A673 (cell line): Measurements from ENCODE around the gene TDRD3. TPM values are rescaled to one million over a fixed set of nuclear protein-coding genes. Genes with fewer than 3 reads are reported as not detected.

Experiments used
- BruUV-seq: library from RNA; stranded (reverse); fragments of 400-500 nt; replicated peaks from 2 replicates; lab custom pipeline; 2021; lab: Mats Ljungman, UMichigan
- CTCF ChIA-PET: fragments of 300-600 bp; sonication (Branson Sonifier 250); formaldehyde crosslinking; loops from one replicate; lab custom pipeline; 2022; ENCODE audit warnings: antibody characterized with exemption; lab: Charles Lee
- POLR2A ChIA-PET: fragments of 300-600 bp; sonication (Branson Sonifier 250); formaldehyde crosslinking; loops from one replicate; lab custom pipeline; 2022; ENCODE audit warnings: antibody characterized with exemption; ENCODE audit not compliant: low non-redundant PET; lab: Charles Lee
- DNase-seq: peaks from one replicate; pipeline ENCODE4 v3.0.0-alpha.2; 2015; ENCODE audit warnings: low spot score
- H3K27ac ChIP-seq: fragments of 200-600 bp; sonication (generic); 2 replicates; pipeline ENCODE4 v1.5.1; 2016; ENCODE audit warnings: mixed run types, low read depth, mild to moderate bottlenecking, mixed read lengths, antibody characterized with exemption, low read length; ENCODE audit not compliant: poor library complexity, severe bottlenecking
- H3K27me3 ChIP-seq: fragments of 200-600 bp; sonication (generic); replicated peaks from 2 replicates; pipeline ENCODE4 v1.6.1; 2017; ENCODE audit warnings: mixed run types, low read depth, mild to moderate bottlenecking, mixed read lengths, antibody characterized with exemption, low read length; ENCODE audit not compliant: insufficient read depth, poor library complexity
- H3K36me3 ChIP-seq: fragments of 200-600 bp; sonication (generic); 2 replicates; pipeline ENCODE4 v1.6.1; 2016; ENCODE audit warnings: mixed run types, mild to moderate bottlenecking, mixed read lengths, antibody characterized with exemption, low read length; ENCODE audit not compliant: insufficient read depth, poor library complexity, severe bottlenecking
- H3K4me1 ChIP-seq: fragments of 200-600 bp; sonication (generic); 2 replicates; pipeline ENCODE4 v1.6.1; 2017; ENCODE audit warnings: mixed run types, mild to moderate bottlenecking, mixed read lengths, antibody characterized with exemption, low read length; ENCODE audit not compliant: insufficient read depth, poor library complexity, severe bottlenecking
- H3K4me3 ChIP-seq: fragments of 200-600 bp; sonication (generic); 2 replicates; pipeline ENCODE4 v1.5.1; 2016; ENCODE audit warnings: low read depth, mixed run types, mild to moderate bottlenecking, mixed read lengths, low read length; ENCODE audit not compliant: poor library complexity, severe bottlenecking
- H3K9me3 ChIP-seq: fragments of 200-600 bp; sonication (generic); 2 replicates; pipeline ENCODE4 v1.6.1; 2016; ENCODE audit warnings: mixed run types, low read depth, mild to moderate bottlenecking, mixed read lengths, antibody characterized with exemption, low read length; ENCODE audit not compliant: poor library complexity, severe bottlenecking
- EZH2 ChIP-seq: fragments of 200-600 bp; sonication (generic); IDR thresholded peaks from 2 replicates; pipeline ENCODE4 v1.6.1; 2017; ENCODE audit warnings: borderline replicate concordance, low read depth, mild to moderate bottlenecking, mixed read lengths, antibody characterized with exemption, low read length; ENCODE audit not compliant: poor library complexity, severe bottlenecking
- intact Hi-C: fragments of 100-400 bp; cut with micrococcal nuclease; formaldehyde crosslinking; loops from one replicate; pipeline ENCODE4 v1.10.0; 2022; ENCODE audit not compliant: unreplicated experiment
- total RNA-seq: library from RNA; stranded (reverse); gene quantifications from 2 replicates; pipeline ENCODE4 v1.2.3, GENCODE V29; 2021
- TF ChIP-seq, protein P1 (sequence below): fragments of 300-800, 200-600 bp; sonication (generic); conservative IDR thresholded peaks from 2 replicates; pipeline ENCODE4 v1.5.1; 2017; ENCODE audit warnings: low read depth, mild to moderate bottlenecking, antibody characterized with exemption, low read length, moderate library complexity, mixed read lengths

Gene TDRD3
- total RNA-seq, 1 experiment from 2014 or later = 30.7 TPM

DNA sequence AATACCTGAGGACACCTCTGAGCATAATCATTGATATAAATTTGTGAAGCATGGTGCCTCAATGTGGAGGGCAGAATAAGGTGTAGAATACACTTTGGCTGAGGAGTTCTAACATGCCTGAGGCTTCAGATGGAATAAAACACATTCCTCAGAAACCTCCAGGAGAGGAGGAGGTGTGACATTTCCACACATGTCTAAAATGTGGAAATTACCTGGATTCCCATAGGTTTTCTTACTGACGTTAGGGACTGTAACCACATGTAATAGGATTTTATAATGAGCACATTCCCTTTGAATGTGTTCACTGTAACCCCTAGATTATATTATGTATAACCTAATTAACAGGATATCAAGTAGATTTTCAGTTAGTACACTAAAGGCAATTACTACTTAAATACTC is 226.1 kb downstream of the TDRD3 start:
- ChIA-PET CTCF (no interaction called here), POLR2A (no interaction called here)
- BruUV-seq = no TSS peak
- intact Hi-C loops = loop anchor here (10.0 kb wide), 3 partner anchors 792 to 1332 kb away; partner anchors contain the start of gene PCDH20
- Histone ChIP-seq H3K9me3 (no peaks in the 10 kb centered on the region), H3K4me1 (peaks cover 7% of the 10 kb centered on the region), H3K4me3 (no peak overlapping the region), H3K36me3 (no peaks in the 10 kb centered on the region), H3K27me3 (peaks cover 6% of the 10 kb centered on the region), H3K27ac (no peak overlapping the region)
- TF ChIP-seq EZH2 = no peak
- TF ChIP-seq, protein P1, sequence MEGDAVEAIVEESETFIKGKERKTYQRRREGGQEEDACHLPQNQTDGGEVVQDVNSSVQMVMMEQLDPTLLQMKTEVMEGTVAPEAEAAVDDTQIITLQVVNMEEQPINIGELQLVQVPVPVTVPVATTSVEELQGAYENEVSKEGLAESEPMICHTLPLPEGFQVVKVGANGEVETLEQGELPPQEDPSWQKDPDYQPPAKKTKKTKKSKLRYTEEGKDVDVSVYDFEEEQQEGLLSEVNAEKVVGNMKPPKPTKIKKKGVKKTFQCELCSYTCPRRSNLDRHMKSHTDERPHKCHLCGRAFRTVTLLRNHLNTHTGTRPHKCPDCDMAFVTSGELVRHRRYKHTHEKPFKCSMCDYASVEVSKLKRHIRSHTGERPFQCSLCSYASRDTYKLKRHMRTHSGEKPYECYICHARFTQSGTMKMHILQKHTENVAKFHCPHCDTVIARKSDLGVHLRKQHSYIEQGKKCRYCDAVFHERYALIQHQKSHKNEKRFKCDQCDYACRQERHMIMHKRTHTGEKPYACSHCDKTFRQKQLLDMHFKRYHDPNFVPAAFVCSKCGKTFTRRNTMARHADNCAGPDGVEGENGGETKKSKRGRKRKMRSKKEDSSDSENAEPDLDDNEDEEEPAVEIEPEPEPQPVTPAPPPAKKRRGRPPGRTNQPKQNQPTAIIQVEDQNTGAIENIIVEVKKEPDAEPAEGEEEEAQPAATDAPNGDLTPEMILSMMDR = no peak
- no peak for DNase-seq

Other genes starting within 250 kb of the TDRD3 start
- 62.3 and 65.7 TPM in 2 replicates for gene DIAPH3, start 233.3 kb upstream of the TDRD3 start, total RNA-seq